ENCODE measurements around the gene ZDHHC22.

ZDHHC22 gene

DNA sequence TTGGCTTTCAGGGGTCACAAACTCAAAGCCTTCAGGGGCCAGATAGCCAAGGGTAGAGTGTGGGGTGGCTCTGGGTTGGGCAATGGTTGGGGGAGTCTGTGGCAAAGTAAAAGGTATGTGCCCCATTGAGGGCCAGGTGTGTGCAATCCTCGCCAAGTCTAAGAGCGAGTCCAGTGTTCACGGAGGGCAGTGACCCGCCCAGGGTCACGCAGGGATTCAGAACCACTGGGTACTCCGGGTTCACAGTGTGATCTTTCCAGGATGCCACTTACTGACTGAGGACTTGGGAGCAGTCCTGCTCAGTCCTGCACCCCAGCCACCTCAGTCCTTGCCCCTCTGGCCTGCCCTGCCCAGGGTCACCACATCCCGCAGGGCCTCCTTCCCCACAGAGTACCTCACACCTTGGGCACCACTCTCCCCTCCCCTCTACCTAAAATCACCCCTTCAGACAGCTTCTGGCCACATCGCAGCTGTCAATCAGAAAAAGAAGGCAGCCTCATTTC lies 15.7 kb downstream of the ZDHHC22 start:
- DNase-seq = no peak

GRCh38 chr14:77125281-77125801 lies 16.2 kb downstream of the ZDHHC22 start:
- no peak for DNase-seq

DNA sequence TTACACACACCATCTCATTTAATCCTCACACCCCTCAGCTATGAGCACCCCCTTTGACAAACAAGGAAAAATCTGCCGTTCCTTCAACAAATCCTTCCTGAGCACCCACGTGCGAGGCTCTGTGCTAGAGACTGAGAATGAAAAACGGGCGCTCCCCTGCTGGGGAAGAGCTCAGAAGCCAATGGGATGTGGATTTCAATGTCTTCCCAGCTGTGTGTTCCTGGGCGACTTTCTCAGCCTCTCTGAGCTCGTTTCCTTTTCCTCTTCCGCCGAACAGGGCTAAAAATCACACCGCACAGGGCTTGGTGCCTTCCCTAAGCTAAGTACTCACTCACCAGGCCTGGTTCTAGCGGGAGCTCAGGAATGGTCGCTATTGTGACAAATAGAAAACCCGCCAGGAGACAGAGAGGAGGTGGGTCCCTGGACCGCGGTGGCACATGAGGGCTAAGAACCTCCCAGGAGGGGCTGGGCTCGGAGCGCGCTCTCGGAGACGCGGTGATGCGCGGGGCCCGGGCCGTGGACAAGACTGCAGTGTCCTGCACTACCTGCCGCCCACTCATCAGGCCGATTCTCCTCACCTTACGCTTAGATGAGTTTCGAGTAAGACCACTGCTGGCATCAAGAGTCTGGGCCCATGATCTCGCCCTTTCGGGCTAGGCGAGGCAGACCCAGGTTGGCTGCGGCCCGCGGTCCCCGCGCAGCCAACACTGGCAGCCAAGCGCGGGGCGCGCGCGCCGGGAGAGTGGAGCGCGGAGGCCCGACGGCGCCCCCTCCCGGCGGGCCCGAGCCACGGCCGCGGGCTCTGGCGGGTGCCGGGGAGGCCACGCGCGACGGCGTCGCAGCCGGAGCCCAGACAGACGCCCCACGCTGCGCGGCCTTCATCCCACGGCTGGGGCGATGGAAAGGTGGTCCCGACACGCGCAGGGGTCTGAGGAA lies 17.0 kb downstream of the ZDHHC22 start:
- no peak for DNase-seq

DNA sequence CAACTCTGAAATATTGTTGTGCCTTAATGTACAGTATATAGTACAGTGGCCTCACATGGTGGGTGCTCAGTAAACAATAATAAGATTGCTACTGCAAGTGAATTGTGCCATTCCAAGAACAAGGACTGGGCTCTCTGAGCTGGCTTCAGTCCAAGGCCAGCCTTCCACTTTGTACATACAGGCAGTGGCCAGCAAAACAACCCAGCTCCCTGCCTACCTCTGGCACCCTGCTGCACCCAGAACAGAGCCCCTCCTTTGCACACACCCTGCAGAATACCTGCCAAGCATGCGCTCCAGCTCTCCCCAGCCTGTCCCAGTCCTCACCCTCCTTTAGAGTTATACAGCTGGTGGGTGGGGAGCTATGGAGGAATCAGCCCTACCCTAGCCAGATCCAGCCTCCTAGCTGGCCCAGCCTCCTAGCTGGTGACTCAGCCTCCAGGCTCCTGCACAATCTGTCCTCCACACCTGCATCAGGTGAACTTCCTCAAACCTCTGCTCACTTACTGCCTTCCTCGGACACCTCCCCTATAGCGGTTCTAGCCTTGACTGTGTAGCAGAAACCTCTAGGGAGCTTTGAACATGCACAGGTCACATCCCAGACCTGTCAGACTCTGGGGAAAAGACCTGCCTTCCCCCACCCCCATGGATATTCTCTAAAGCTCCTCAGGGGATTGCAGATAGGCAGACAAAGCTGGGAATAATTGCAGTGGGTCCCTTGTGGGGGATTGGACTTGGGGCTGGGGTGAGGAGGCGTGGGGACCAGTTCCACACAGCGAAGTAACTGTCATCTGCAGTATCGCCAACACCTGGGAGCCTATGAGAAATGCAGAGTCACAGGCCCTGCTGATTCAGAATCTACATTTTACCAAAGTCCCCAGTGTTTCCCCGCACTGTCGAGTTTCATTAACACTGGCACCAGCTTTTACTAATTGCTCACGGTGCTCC lies 17.9 kb downstream of the ZDHHC22 start:
- DNase-seq = no peak

DNA sequence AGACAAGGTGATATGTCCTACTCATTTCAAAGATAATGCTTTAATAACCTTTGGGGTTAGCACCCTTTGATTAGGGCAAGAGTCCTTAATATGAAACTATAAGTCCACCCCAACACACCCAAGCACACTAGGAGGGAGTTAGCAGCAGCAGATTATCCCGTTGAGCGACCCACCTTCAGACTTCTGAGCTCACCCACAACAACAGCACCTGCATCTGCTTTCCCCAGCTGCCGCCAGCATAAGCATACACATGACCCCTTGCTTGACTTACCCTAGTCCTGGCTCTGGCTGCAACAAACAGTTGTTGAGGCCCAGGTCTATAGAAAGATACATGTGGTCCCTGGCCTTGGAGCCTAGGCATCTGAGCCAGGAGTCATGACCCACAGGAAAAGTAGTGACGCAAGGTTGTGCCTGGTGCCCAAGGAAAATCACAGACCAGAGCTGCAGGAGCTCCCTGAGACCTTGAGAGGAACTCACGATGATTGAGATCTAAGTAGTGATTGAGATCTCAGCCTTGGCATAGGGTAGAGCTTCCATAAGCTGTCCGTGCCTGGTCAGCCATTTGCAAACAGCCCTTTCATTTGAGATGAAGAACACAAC lies 19.0 kb downstream of the ZDHHC22 start:
- no peak for DNase-seq

DNA sequence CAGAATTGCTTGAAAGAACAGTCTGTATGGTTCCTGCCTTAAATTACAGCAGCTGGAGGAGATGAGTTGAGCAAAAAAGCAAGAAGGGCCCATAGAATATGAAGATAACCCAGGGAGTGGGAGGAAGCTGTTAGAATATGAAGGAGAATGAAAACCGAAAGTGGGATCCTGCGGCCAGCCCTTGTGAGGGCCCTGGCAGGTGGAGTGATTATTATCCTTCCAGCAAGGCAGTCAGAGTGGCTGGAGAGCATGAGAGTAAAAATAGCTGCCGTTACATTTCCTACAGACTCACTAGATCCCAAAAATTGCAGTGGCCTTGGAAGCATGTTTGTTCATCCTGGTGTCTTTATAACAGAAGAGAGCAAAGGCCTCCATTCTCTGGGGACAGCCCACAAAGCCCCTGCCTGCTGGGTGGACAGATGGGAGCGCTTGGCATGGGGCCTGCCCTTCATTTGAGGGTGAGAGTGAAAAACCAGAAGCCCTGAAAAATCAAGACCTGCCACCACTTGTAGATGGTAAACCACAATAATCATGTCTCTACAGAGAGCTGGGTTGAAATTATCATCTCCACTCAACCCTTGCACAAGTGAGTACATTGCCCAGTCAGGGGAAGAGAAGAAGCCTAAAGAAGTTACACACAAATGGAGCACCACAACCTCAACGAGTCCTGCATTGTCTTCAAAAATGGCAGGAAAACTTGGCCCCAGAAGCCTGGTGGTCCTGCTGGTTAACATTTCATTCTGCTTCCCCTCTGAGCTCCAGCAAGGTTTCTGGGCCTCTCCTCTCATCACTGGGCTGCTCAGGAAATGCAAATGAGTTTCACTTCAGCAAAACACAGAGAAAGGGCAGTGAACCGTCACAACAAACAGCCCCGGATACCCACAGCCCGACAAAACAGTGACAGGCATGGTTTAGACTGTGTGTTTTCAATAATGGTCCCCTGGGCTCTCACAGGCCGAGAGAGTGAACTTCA lies 20.5 kb downstream of the ZDHHC22 start:
- no peak for DNase-seq

DNA sequence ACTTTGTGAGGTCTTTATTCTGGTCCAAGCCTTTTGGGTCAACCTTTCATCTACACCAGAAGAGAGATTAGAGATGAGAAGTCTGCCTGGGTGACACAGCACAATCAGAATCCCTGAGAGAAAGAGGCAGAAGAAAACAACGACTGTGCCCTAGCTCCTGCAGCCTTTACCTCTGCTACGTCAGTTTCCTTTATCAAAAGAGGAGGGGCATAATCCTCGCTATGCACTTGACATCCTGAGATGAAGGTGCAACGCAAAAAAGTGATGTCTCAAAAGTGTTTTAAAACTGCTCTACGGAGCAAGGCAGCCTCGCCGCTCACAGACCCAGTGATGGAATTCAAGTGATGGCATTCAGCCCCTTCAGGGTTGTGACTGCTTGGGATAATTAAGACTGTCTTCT lies 21.7 kb downstream of the ZDHHC22 start:
- no peak for DNase-seq

DNA sequence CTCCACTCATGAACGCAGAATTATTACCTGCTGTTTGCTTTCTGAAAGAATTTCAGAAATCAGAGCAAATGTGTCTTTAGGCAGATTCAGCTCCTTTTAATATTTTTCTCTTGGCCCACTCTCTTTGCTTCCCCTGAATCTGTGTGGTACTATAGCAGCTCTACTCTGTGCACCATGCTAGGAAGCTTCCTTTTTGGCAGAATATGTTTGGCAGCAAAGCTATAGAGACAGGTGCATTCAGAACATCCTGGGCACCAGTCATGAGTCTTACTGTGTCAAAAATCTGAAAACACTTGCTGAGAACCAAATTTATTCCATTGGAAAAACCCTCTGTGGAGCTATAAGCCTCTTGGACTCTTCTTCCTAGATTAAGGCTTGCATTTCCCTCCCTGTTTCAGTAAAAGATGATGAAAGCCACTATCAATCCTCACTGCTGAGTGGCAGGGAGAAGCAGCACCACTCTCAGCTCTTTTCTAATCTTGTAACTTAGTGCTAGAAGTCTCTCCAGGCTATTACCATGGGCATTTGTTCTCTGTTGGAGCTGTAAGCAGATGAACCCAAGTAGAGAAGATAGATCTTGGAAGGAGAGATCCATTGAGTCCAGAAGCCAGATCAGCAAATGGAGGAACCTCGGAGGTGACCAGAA lies 25.3 kb downstream of the ZDHHC22 start:
- no peak for DNase-seq

GRCh38 chr14:77114609-77115008 lies 27.0 kb downstream of the ZDHHC22 start:
- DNase-seq = no peak

- no peak for DNase-seq
Measured at GRCh38 chr14:77113644-77114043, 27.9 kb downstream of the ZDHHC22 start.

DNA sequence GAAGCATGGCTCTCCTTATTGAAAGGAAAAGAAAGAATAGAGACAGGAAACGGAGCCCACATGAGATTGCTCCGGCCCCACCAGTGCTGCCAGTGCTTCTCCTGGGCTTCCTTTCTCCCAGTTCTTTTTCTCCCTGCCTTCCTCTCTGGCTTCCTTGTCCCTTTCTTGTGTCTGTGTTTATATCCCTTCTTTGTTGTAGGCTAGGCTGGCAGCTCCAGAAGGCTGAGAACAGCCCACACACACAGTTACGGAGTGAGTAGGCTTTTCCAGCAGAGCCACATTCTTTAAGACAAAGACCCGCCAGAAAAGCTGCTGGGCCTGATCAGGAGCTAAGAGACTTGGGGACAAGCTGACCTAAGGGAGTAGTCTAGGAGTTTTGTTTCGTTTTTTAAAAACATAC lies 30.6 kb downstream of the ZDHHC22 start:
- no peak for DNase-seq

GRCh38 chr14:77110286-77110685 lies 31.3 kb downstream of the ZDHHC22 start:
- no peak for DNase-seq

GRCh38 chr14:77109656-77110055 lies 31.9 kb downstream of the ZDHHC22 start:
- no peak for DNase-seq

GRCh38 chr14:77108753-77109152 lies 32.8 kb downstream of the ZDHHC22 start:
- DNase-seq = no peak

DNA sequence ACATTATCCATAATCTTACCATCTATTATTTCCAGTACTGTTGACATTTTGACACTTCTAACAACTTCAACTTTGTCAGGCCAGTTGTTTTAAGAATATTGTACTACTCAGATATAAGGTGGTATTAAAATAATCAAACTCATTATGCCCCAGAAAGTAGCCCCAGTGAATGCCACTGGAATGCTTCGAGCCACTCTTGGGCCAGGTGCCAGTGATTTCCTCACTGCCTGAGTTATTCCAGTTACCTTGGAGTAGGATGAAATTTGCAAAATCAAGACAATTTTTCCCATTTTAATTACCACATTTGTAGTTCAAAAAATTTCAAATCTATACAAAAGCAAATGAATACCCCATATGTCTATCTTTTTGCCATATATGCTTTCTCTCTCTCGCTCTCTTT lies 34.4 kb downstream of the ZDHHC22 start:
- DNase-seq = no peak

- DNase-seq = no peak
Measured at GRCh38 chr14:77106666-77107065, 34.9 kb downstream of the ZDHHC22 start.

GRCh38 chr14:77105145-77105939 lies 36.2 kb downstream of the ZDHHC22 start:
- DNase-seq = no peak

- no peak for DNase-seq
Measured at GRCh38 chr14:77104393-77104792, 37.2 kb downstream of the ZDHHC22 start.

- DNase-seq = no peak
Measured at GRCh38 chr14:77103951-77104350, 37.6 kb downstream of the ZDHHC22 start.

DNA sequence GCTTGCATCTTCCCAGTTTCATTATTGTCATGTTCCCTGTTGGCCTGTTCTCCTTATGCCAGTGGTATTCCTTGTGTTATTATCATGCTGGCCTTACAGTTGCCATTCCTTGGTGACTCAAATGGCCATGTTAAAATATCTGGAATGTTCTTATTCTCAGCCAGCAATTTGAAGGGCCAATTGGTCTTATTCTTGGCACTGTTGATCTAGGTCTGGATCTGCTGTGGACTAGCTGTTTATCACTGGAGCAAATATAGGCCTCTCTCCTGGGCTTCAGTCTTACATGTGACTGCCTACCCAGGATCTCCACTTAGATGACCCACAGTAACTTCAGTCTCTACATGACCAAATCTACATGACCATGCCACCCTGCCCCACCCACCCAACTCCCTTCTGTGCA lies 38.1 kb downstream of the ZDHHC22 start:
- no peak for DNase-seq
